ENCODE measurements around the gene ATAT1. TPM values are rescaled to one million over a fixed set of nuclear protein-coding genes. Genes with fewer than 3 reads are reported as not detected.
"Not testable (repeated sequence)": the region's sequence is repeated elsewhere in the genome, so short reads cannot be mapped to it uniquely, and the experiment has no call there.

ATAT1 gene
- total and polyA plus RNA-seq, 4 donors = 5.8 to 12.9 (median 7.0) TPM

DNA sequence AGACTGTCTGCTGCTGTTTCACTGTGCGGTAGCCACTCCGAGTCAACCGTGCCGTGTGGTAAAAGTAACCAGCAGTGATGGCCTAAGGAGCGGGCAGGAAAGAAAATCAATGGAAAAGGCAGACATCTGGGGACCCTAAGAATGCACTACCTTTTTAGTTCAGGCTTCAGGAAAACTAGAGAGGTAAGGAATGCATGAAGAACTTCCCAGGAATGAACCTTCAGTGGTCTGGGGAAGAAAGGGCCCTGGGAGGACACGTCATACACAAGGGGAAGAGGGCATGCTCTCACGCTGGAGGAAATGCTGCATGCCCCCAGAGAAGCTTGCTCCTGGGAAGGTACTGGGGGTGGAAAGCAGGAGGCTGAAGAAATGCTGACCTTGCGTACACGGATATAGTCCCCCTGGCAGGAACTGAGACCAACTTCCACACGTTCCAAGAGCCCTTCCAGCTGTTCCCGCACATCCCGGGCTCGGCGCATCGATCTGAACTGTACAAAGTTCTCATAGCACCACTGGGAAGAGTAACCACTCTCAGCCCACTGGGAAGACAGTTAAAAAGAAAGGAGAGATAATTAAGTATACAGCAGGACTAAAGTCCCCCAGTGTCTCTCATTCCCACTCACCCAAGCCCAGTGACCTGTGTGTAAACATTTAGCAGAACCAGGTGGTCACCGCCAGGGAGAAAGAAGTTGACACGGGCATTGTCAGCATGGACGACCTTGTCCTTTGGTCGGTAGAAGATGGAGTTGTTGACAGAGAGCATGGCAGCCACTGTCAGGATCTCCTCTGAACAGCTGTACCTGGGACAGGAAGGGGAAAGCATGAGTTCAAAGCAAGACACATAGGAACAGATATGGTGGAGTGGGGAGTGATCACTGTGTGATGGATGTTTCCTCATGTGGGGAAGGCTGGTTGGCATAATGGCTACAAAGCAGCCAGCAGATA, 28.4 kb downstream of the ATAT1 start:
- ATAC-seq (ENCODE audit: low FRiP score) = no peak
- WGBS, 2 donors = 89 to 94% methylated on average over 19 of the region's 19 CpGs
- H3K4me3 ChIP-seq (ENCODE audit: low read length in 2 of 2) = no peak overlapping the region
- peaks cover 2 to 10% of the 10 kb centered on the region in 2 donors for H3K36me3 ChIP-seq (ENCODE audit: control insufficient read depth in 1 of 2, insufficient read depth in 2 of 2, low read length in 1 of 2)
- no peak overlapping the region for H3K27ac ChIP-seq (ENCODE audit: low read depth in 1 of 2, low read length in 2 of 2)
- H3K9me3 ChIP-seq (ENCODE audit: control insufficient read depth, low read length) = no peaks in the 10 kb centered on the region
- intact Hi-C loops (cut with DNase I) = no loop called here
- H3K4me1 ChIP-seq (ENCODE audit: control insufficient read depth in 1 of 2, insufficient read depth in 2 of 2, low read length in 2 of 2) = no peaks in the 10 kb centered on the region
- no peaks in the 10 kb centered on the region for H3K27me3 ChIP-seq (ENCODE audit: control insufficient read depth in 1 of 2, insufficient read depth in 2 of 2, low read length in 1 of 2)
- DNase-seq = no peak

DNA sequence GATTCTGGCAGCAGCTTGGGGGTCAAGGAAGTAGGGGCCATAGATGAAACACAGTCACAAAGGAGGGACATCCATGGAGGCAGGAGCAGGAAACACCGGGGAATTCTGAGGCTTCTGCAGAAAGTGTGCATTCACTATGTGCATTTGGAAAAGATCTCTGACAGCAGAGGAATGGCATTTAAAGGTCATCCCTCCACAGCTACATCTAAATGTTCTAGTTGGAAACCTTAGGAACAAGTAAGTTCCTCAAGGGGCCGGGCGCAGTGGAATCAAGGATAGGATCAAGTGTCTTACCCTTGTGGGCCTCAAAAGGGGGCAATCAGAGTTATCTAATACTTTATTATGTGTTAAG, 29.0 kb downstream of the ATAT1 start:
- H3K9me3 ChIP-seq (ENCODE audit: control insufficient read depth, low read length) = no peaks in the 10 kb centered on the region
- H3K36me3 ChIP-seq (ENCODE audit: control insufficient read depth in 1 of 2, insufficient read depth in 2 of 2, low read length in 1 of 2) = peaks cover 2 to 10% of the 10 kb centered on the region in 2 donors
- intact Hi-C loops (cut with DNase I) = no loop called here
- WGBS, 2 donors = 94 to 97% methylated on average over 3 of the region's 3 CpGs
- DNase-seq = no peak
- no peaks in the 10 kb centered on the region for H3K27me3 ChIP-seq (ENCODE audit: control insufficient read depth in 1 of 2, insufficient read depth in 2 of 2, low read length in 1 of 2)
- H3K27ac ChIP-seq (ENCODE audit: low read depth in 1 of 2, low read length in 2 of 2) = no peak overlapping the region
- no peak for ATAC-seq (ENCODE audit: low FRiP score)
- no peaks in the 10 kb centered on the region for H3K4me1 ChIP-seq (ENCODE audit: control insufficient read depth in 1 of 2, insufficient read depth in 2 of 2, low read length in 2 of 2)
- no peak overlapping the region for H3K4me3 ChIP-seq (ENCODE audit: low read length in 2 of 2)

DNA sequence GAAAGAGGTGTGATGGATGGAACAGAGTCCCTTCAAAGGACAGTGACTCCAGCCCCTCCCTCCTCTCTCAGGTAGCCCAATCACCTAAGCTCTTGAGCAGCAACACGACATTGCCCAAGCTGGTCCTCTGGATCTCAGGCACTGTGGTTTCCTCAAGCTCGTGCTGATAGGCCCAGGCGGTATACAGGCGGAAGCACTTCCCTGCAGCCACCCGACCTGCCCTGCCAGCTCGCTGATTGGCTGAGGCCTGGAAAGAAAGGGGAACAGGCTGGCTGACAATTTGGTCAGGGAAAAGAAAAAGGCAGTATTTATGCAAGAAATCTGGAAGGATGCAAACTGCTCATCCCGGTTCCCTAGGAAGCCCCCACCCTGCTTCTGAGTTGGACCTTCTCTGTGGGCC, 29.8 kb downstream of the ATAT1 start:
- Histone ChIP-seq H3K4me1 (ENCODE audit: control insufficient read depth in 1 of 2, insufficient read depth in 2 of 2, low read length in 2 of 2) (no peaks in the 10 kb centered on the region), H3K36me3 (ENCODE audit: control insufficient read depth in 1 of 2, insufficient read depth in 2 of 2, low read length in 1 of 2) (peaks cover 2 to 11% of the 10 kb centered on the region in 2 donors), H3K9me3 (ENCODE audit: control insufficient read depth, low read length) (no peaks in the 10 kb centered on the region), H3K27me3 (ENCODE audit: control insufficient read depth in 1 of 2, insufficient read depth in 2 of 2, low read length in 1 of 2) (no peaks in the 10 kb centered on the region), H3K27ac (ENCODE audit: low read depth in 1 of 2, low read length in 2 of 2) (no peak overlapping the region), H3K4me3 (ENCODE audit: low read length in 2 of 2) (no peak overlapping the region)
- DNase-seq = peak in 1 of 2 donors; percentile 74
- no peak for ATAC-seq (ENCODE audit: low FRiP score)
- intact Hi-C loops (cut with DNase I) = no loop called here
- WGBS, 2 donors = 81 to 90% methylated on average over 7 of the region's 7 CpGs

DNA sequence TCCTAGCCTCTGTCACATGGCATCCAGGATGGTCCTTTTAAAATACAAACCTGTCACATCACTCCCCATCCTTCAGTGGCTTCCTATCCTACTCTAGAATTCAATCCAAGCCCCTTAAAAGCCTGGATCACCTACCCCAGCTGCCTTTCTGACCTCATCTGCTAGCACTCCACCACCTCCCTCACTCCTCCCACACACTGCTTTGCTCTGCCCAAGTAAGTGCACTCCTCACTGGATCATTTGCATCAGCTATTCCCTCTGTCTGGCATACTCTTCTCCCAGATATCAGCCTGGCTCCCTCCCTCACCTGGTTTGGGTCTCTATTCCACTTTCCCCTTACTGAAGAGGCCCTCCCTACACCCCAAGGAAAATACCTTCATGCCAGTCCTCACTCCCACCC, 30.8 kb downstream of the ATAT1 start:
- H3K9me3 ChIP-seq (ENCODE audit: control insufficient read depth, low read length) = no peaks in the 10 kb centered on the region
- ATAC-seq (ENCODE audit: low FRiP score) (no peak), DNase-seq (no peak)
- no peaks in the 10 kb centered on the region for H3K27me3 ChIP-seq (ENCODE audit: control insufficient read depth in 1 of 2, insufficient read depth in 2 of 2, low read length in 1 of 2)
- no peak overlapping the region for H3K27ac ChIP-seq (ENCODE audit: low read depth in 1 of 2, low read length in 2 of 2)
- H3K4me1 ChIP-seq (ENCODE audit: control insufficient read depth in 1 of 2, insufficient read depth in 2 of 2, low read length in 2 of 2) = no peaks in the 10 kb centered on the region
- H3K4me3 ChIP-seq (ENCODE audit: low read length in 2 of 2) = no peak overlapping the region
- intact Hi-C loops (cut with DNase I) = no loop called here
- H3K36me3 ChIP-seq (ENCODE audit: control insufficient read depth in 1 of 2, insufficient read depth in 2 of 2, low read length in 1 of 2) = peaks cover 4 to 15% of the 10 kb centered on the region in 2 donors

DNA sequence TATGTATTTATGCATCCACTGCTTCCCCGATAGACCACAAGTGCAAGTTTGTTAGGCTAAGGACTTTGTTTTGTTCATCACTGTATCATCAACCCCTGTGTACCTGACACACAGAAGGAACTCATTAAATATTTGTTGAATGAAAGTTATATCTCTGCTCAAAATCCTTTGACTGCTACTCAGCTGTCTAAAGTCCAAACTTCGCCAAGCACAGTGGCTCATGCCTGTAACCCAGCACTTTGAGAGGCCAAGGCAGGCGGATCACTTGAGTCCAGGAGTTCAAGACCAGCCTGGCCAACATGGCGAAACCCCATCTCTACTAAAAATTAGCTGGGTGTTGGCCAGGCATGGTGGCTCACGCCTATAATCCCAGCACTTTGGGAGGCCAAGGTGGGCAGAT, 31.2 kb downstream of the ATAT1 start:
- ATAC-seq (ENCODE audit: low FRiP score); H3K9me3 ChIP-seq (ENCODE audit: control insufficient read depth, low read length); H3K4me1 ChIP-seq (ENCODE audit: control insufficient read depth in 1 of 2, insufficient read depth in 2 of 2, low read length in 2 of 2); H3K27me3 ChIP-seq (ENCODE audit: control insufficient read depth in 1 of 2, insufficient read depth in 2 of 2, low read length in 1 of 2); intact Hi-C loops (cut with DNase I); H3K27ac ChIP-seq (ENCODE audit: low read depth in 1 of 2, low read length in 2 of 2); H3K4me3 ChIP-seq (ENCODE audit: low read length in 2 of 2); DNase-seq: not testable (repeated sequence)
- WGBS, 2 donors = 89 to 93% methylated on average over 5 of the region's 5 CpGs
- peaks cover 9 to 15% of the 10 kb centered on the region in 2 donors for H3K36me3 ChIP-seq (ENCODE audit: control insufficient read depth in 1 of 2, insufficient read depth in 2 of 2, low read length in 1 of 2)

DNA sequence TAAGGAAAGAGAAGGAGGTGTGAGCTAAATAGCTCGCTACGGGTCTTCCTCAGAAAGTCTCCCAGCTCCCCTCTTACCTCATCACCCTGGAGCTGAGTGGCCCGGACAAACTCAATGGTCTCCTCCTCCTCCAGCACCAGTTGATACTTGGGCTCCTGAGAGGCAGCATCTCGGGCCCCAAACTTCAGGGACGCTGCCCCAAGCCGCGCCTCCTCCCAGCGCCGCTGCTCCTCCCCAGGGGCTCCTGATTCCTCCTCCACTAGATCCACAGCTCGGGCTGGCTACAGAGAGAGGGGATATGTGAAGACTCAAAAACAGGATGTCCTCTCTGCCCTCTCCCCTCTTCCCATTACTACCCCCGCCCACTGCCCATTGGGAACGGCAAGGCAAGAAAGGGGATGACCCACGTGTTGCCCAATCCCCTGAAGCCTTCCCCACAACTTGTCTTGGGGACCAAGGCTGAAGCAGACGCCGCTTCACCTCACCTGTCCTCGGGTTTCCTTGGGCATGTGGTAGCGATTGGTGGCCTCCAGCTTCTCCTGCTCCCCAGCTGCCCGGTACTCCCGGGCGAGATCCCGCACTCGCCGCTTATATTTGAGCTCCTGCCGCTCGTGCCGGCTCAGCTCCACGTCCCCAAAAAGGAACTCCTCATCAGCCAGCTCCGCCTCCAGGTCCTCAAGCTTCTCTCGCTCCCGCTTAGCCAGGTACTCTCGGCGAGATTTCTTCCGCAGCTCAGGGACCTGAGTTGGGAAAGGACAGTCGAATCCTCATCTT, 38.5 kb downstream of the ATAT1 start:
- Histone ChIP-seq H3K4me3 (ENCODE audit: low read length in 2 of 2) (no peak overlapping the region), H3K9me3 (ENCODE audit: control insufficient read depth, low read length) (no peaks in the 10 kb centered on the region), H3K4me1 (ENCODE audit: control insufficient read depth in 1 of 2, insufficient read depth in 2 of 2, low read length in 2 of 2) (no peaks in the 10 kb centered on the region), H3K27ac (ENCODE audit: low read depth in 1 of 2, low read length in 2 of 2) (no peak overlapping the region), H3K36me3 (ENCODE audit: control insufficient read depth in 1 of 2, insufficient read depth in 2 of 2, low read length in 1 of 2) (peaks cover 11 to 13% of the 10 kb centered on the region in 2 donors), H3K27me3 (ENCODE audit: control insufficient read depth in 1 of 2, insufficient read depth in 2 of 2, low read length in 1 of 2) (no peaks in the 10 kb centered on the region)
- WGBS, 2 donors = 91 to 92% methylated on average over 34 of the region's 34 CpGs
- no peak for DNase-seq
- ATAC-seq (ENCODE audit: low FRiP score) = no peak
- intact Hi-C loops (cut with DNase I) = no loop called here

DNA sequence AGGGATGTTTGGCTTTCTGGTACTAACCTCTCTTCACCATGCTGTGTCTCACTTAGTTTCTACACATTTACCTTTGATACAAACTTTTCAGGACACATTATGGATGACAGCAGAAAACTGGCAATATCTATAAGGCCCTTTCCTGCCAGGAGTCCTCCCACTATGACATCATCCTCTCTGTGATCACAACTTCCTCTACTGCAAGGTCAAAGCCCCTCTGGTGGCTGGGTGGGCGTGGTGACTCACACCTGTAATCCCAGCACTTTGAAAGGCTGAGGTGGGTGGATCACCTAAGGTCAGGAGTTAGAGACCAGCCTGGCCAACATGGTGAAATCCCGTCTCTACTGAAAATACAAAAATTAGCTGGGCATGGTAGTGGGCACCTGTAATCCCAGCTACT, 39.6 kb downstream of the ATAT1 start:
- WGBS, 2 donors = 79 to 85% methylated on average over 2 of the region's 2 CpGs
- H3K36me3 ChIP-seq (ENCODE audit: control insufficient read depth in 1 of 2, insufficient read depth in 2 of 2, low read length in 1 of 2) = peaks cover 13 to 16% of the 10 kb centered on the region in 2 donors
- H3K27me3 ChIP-seq (ENCODE audit: control insufficient read depth in 1 of 2, insufficient read depth in 2 of 2, low read length in 1 of 2); H3K27ac ChIP-seq (ENCODE audit: low read depth in 1 of 2, low read length in 2 of 2); H3K9me3 ChIP-seq (ENCODE audit: control insufficient read depth, low read length); intact Hi-C loops (cut with DNase I); H3K4me1 ChIP-seq (ENCODE audit: control insufficient read depth in 1 of 2, insufficient read depth in 2 of 2, low read length in 2 of 2); DNase-seq; ATAC-seq (ENCODE audit: low FRiP score); H3K4me3 ChIP-seq (ENCODE audit: low read length in 2 of 2): not testable (repeated sequence)

DNA sequence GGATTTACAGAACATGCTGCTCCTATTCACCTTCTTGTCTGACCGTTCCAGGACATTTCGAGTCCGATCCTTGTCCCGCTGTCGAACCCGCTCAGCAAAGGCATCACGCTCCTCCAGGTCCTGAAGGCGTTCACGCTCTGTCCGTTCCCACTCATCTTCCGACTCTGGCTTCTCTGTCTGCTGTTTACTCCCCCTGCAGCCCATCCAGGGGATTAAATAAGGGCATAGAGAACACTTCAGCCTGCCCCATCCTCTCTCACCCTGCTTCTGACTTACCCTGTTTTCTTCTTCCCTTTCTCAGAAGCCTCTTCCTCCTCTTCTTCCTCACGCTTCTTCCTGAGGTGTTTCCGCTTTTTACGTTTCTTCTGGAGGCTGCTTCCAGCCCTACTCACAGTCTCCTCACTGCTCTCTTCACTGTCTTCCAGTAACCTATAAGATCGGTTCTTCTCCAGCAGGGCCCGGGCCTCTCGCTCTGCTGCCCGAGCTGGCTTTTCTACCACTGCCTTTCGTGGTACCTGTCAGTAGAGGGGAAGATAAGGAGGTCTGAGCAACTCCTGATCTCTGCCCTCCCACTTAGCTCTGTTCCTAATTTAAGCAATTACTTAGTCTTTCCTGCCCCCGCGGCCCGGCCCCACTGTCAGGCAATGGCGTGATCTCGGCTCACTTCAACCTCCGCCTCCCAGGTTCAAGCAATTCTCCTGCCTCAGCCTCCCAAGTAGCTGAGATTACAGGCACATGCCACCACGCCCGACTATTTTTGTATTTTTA, 44.3 kb downstream of the ATAT1 start:
- DNase-seq (no peak), ATAC-seq (ENCODE audit: low FRiP score) (no peak)
- Histone ChIP-seq H3K9me3 (ENCODE audit: control insufficient read depth, low read length) (no peaks in the 10 kb centered on the region), H3K36me3 (ENCODE audit: control insufficient read depth in 1 of 2, insufficient read depth in 2 of 2, low read length in 1 of 2) (peaks cover 3 to 4% of the 10 kb centered on the region in 2 donors), H3K27ac (ENCODE audit: low read depth in 1 of 2, low read length in 2 of 2) (no peak overlapping the region), H3K4me3 (ENCODE audit: low read length in 2 of 2) (no peak overlapping the region), H3K4me1 (ENCODE audit: control insufficient read depth in 1 of 2, insufficient read depth in 2 of 2, low read length in 2 of 2) (no peaks in the 10 kb centered on the region), H3K27me3 (ENCODE audit: control insufficient read depth in 1 of 2, insufficient read depth in 2 of 2, low read length in 1 of 2) (no peaks in the 10 kb centered on the region)
- intact Hi-C loops (cut with DNase I) = loop anchor here (5.0 to 10.0 kb wide), 3 partner anchors 44 to 204 kb away; partner anchors contain the start of genes ATAT1 (in 1 of the 2), MRPS18B (in 1 of the 2) and PPP1R10 (in 1 of the 2)
- WGBS, 2 donors = 87% methylated on average over 27 of the region's 27 CpGs
